Natural killer cell (primary cell): Measurements from ENCODE around the gene THSD4. TPM values are rescaled to one million over a fixed set of nuclear protein-coding genes. Genes with fewer than 3 reads are reported as not detected.

ENCODE experiments used
- ATAC-seq, 3 donors: fragments of 150-1000 bp in 2 of 3; fragments of 200-7000 bp in 1 of 3; cut with Tn5 transposase; 1 replicate in 1 of 3; 2 replicates in 2 of 3; pipeline ENCODE4 v1.10.0; 2021; ENCODE audit warnings: mild to moderate bottlenecking in 2 of 3, moderate library complexity in 2 of 3
- DNase-seq, 2 donors: peaks; one replicate each; pipeline versions ENCODE4 v3.0.0 to v3.0.0-alpha.2; 2013 to 2021; ENCODE audit warnings: mixed read lengths in 1 of 2
- H3K27ac ChIP-seq: one replicate; pipeline ENCODE4 v1.5.1; 2013; ENCODE audit warnings: mild to moderate bottlenecking, low read length
- H3K27me3 ChIP-seq: one replicate; pipeline ENCODE4 v1.6.1; 2013; ENCODE audit warnings: low read length; ENCODE audit not compliant: control insufficient read depth, insufficient read depth
- H3K36me3 ChIP-seq: one replicate; pipeline ENCODE4 v1.6.1; 2013; ENCODE audit warnings: low read length; ENCODE audit not compliant: control insufficient read depth, insufficient read depth
- H3K4me1 ChIP-seq: one replicate; pipeline ENCODE4 v1.6.1; 2013; ENCODE audit warnings: low read length; ENCODE audit not compliant: control insufficient read depth, insufficient read depth
- H3K4me3 ChIP-seq: one replicate; pipeline ENCODE4 v1.5.1; 2013; ENCODE audit warnings: low read length
- H3K9me3 ChIP-seq: one replicate; pipeline ENCODE4 v1.6.1; 2013; ENCODE audit warnings: low read length; ENCODE audit not compliant: control insufficient read depth, insufficient read depth
- H3K27ac Mint-ChIP-seq, 2 donors: one replicate each; pipeline ENCODE4 v1.8.0; 2022; ENCODE audit warnings: mild to moderate bottlenecking in 2 of 2, mixed read lengths in 2 of 2, moderate library complexity in 1 of 2
- H3K27me3 Mint-ChIP-seq, 2 donors: one replicate each; pipeline ENCODE4 v1.8.0; 2022; ENCODE audit warnings: low read depth in 2 of 2, mixed read lengths in 2 of 2
- H3K36me3 Mint-ChIP-seq: one replicate; pipeline ENCODE4 v1.8.0; 2022; ENCODE audit warnings: mixed read lengths
- H3K4me1 Mint-ChIP-seq, 2 donors: one replicate each; pipeline ENCODE4 v1.8.0; 2022; ENCODE audit warnings: mixed read lengths in 2 of 2
- H3K4me3 Mint-ChIP-seq: one replicate; pipeline ENCODE4 v1.8.0; 2022; ENCODE audit warnings: mild to moderate bottlenecking, moderate library complexity, mixed read lengths
- H3K9me3 Mint-ChIP-seq, 2 donors: one replicate each; pipeline ENCODE4 v1.8.0; 2022; ENCODE audit warnings: mixed read lengths in 2 of 2
- whole genome bisulfite sequencing: methylation state at CpG from one replicate; pipeline ENCODE4 v1.1.7; 2013; ENCODE audit warnings: missing lambda C conversion rate; ENCODE audit not compliant: insufficient coverage; 5-methylcytosine and 5-hydroxymethylcytosine counted together
- intact Hi-C: fragments of 100-400 bp; cut with micrococcal nuclease; formaldehyde crosslinking; loops from one replicate; pipeline ENCODE4 v1.14.2; 2022
- total RNA-seq, 4 donors: library from RNA; stranded (reverse); fragments of 120-200 nt in 1 of 4; gene quantifications; one replicate each; pipeline versions ENCODE4 v1.2.3 to v1.2.4, GENCODE V29; 2013 to 2022
- TF ChIP-seq, protein P1 (sequence below): fragments of 200-600 bp; IDR thresholded peaks from one replicate; pipeline ENCODE4 v1.8.0; 2022; ENCODE audit warnings: antibody characterized with exemption

THSD4 gene
- total RNA-seq, 3 donors from 2014 or later (not counting 1 experiment from before 2014, with no cell fraction given) = not detected

DNA sequence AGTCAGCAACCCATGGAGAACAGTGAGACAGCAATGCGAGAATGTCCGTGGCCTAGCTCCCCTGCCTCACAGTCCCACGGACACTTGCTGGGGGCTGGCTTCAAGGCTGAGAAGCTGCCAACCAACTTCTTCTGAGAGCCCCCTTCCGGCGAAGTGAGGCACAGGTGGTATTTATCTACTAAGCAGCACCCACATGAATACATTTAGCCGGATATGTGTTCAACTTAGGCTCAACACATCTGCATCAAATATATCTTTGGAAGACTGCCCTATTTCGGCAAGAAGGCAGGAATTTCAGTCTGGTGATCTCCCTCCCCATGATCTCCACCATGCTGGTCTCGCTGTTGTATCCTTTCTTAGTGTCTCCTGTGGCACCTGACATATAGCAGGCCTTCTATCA, 354.1 kb downstream of the THSD4 start:
- Histone ChIP-seq H3K36me3 (no peaks in the 10 kb centered on the region), H3K27me3 (no peaks in the 10 kb centered on the region), H3K4me3 (no peak overlapping the region), H3K4me1 (no peaks in the 10 kb centered on the region), H3K27ac (no peak overlapping the region), H3K9me3 (no peaks in the 10 kb centered on the region)
- Mint-ChIP-seq H3K27me3 (peaks cover 7 to 9% of the 10 kb centered on the region in 2 donors), H3K4me1 (peaks cover 0 to 7% of the 10 kb centered on the region in 2 donors), H3K9me3 (no peaks in the 10 kb centered on the region), H3K27ac (no peak overlapping the region), H3K36me3 (no peaks in the 10 kb centered on the region), H3K4me3 (no peak overlapping the region)
- ATAC-seq (no peak), DNase-seq (no peak)
- TF ChIP-seq, protein P1, sequence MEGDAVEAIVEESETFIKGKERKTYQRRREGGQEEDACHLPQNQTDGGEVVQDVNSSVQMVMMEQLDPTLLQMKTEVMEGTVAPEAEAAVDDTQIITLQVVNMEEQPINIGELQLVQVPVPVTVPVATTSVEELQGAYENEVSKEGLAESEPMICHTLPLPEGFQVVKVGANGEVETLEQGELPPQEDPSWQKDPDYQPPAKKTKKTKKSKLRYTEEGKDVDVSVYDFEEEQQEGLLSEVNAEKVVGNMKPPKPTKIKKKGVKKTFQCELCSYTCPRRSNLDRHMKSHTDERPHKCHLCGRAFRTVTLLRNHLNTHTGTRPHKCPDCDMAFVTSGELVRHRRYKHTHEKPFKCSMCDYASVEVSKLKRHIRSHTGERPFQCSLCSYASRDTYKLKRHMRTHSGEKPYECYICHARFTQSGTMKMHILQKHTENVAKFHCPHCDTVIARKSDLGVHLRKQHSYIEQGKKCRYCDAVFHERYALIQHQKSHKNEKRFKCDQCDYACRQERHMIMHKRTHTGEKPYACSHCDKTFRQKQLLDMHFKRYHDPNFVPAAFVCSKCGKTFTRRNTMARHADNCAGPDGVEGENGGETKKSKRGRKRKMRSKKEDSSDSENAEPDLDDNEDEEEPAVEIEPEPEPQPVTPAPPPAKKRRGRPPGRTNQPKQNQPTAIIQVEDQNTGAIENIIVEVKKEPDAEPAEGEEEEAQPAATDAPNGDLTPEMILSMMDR = no peak
- 92% methylated on average over 8 of the region's 8 CpGs for WGBS
- intact Hi-C loops = no loop called here

DNA sequence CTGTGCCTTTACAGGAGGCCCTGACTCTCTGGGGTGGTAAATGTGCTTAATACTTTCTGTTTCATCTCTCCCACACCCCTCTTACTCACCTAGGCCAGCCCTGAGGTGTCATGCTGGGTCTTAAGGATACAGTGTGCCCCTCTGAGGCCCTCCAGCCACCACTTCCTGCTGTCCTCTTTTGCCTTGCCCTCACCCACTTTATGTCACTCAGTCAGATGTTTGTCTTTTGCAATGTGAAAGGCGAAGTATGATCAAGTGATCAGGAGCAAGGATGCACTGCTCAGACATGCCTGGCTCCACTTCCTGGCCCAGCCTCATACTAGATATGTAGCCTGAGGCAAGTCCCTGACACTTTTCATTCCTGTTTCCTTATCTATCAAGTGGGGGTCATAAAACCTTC, 356.1 kb downstream of the THSD4 start:
- intact Hi-C loops = no loop called here
- Mint-ChIP-seq H3K4me3 (no peak overlapping the region), H3K9me3 (no peaks in the 10 kb centered on the region), H3K4me1 (peaks cover 0 to 7% of the 10 kb centered on the region in 2 donors), H3K27me3 (peaks cover 0 to 5% of the 10 kb centered on the region in 2 donors), H3K36me3 (no peaks in the 10 kb centered on the region), H3K27ac (no peak overlapping the region)
- no peak for DNase-seq
- Histone ChIP-seq H3K27me3 (no peaks in the 10 kb centered on the region), H3K4me3 (no peak overlapping the region), H3K36me3 (no peaks in the 10 kb centered on the region), H3K27ac (no peak overlapping the region), H3K9me3 (no peaks in the 10 kb centered on the region), H3K4me1 (no peaks in the 10 kb centered on the region)
- TF ChIP-seq, protein P1 = no peak
- no peak for ATAC-seq
- 79% methylated on average over 1 of the region's 1 CpG for WGBS

DNA sequence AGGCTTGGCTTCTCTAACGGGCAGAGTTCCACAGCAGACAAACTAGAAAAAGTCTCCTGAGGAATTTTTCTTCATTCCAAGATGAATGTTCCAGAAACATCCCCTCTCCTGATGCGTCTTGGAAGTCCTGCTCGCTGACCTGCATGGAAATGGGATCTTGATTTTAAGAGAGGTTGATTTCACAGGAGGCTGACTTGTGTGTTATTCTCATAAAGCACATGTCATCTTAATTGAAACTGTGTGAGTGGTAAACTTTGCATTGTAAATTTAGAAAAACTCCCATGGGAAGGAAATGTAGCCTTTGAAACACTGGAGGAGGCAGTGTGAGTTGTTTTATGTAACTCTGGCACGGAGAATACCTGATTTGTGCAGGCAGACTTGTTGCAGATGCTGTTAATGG, 357.3 kb downstream of the THSD4 start:
- TF ChIP-seq, protein P1 = no peak
- ATAC-seq (no peak), DNase-seq (no peak)
- H3K36me3 Mint-ChIP-seq = no peaks in the 10 kb centered on the region
- no peak overlapping the region for H3K27ac Mint-ChIP-seq
- intact Hi-C loops = no loop called here
- Histone ChIP-seq H3K36me3 (no peaks in the 10 kb centered on the region), H3K27me3 (no peaks in the 10 kb centered on the region), H3K27ac (no peak overlapping the region), H3K4me1 (no peaks in the 10 kb centered on the region), H3K9me3 (no peaks in the 10 kb centered on the region), H3K4me3 (no peak overlapping the region)
- 90% methylated on average over 4 of the region's 4 CpGs for WGBS
- no peak overlapping the region for H3K4me3 Mint-ChIP-seq
- H3K9me3 Mint-ChIP-seq = no peaks in the 10 kb centered on the region
- H3K27me3 Mint-ChIP-seq = peaks cover 0 to 8% of the 10 kb centered on the region in 2 donors
- H3K4me1 Mint-ChIP-seq = peaks cover 0 to 7% of the 10 kb centered on the region in 2 donors

DNA sequence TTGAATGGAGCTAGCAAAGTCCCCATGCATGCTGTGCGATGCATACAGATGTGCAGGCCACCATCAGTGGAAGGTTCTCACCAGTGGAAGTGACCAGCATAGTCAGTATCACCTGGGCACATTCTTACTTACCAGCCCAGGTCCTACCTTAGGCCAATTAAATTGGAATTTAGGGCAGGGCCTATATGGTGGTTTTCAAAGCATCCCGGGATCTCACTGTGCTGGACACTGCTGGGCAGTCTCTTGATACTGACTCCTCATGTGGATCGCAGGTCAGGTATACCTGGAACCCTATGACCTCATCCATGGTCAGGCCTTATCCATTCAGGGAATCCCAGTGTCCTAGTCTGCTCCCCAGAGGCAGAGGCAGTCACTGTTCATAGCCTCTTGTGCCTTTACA, 358.5 kb downstream of the THSD4 start:
- intact Hi-C loops = no loop called here
- no peaks in the 10 kb centered on the region for H3K4me1 ChIP-seq
- ATAC-seq = no peak

More for the DNA sequence above, 358.5 kb downstream of the THSD4 start:
- Histone ChIP-seq H3K27ac (no peak overlapping the region), H3K27me3 (no peaks in the 10 kb centered on the region), H3K9me3 (no peaks in the 10 kb centered on the region), H3K4me3 (no peak overlapping the region), H3K36me3 (no peaks in the 10 kb centered on the region)
- no peak overlapping the region for H3K27ac Mint-ChIP-seq
- TF ChIP-seq, protein P1 = no peak
- DNase-seq = no peak
- H3K4me1 Mint-ChIP-seq = peaks cover 0 to 7% of the 10 kb centered on the region in 2 donors
- no peaks in the 10 kb centered on the region for H3K36me3 Mint-ChIP-seq
- H3K9me3 Mint-ChIP-seq = no peaks in the 10 kb centered on the region
- H3K4me3 Mint-ChIP-seq = no peak overlapping the region
- 94% methylated on average over 3 of the region's 3 CpGs for whole genome bisulfite sequencing
- peaks cover 0 to 8% of the 10 kb centered on the region in 2 donors for H3K27me3 Mint-ChIP-seq
